GM12872 (cell line): ENCODE data around the gene SHB.

Experiments used
- TF ChIP-seq, protein P1 (sequence below): IDR thresholded peaks from 3 replicates; pipeline ENCODE4 v1.5.1; 2011; ENCODE audit warnings: low read depth, mild to moderate bottlenecking, low read length, moderate library complexity; ENCODE audit not compliant: insufficient read depth

SHB gene

DNA sequence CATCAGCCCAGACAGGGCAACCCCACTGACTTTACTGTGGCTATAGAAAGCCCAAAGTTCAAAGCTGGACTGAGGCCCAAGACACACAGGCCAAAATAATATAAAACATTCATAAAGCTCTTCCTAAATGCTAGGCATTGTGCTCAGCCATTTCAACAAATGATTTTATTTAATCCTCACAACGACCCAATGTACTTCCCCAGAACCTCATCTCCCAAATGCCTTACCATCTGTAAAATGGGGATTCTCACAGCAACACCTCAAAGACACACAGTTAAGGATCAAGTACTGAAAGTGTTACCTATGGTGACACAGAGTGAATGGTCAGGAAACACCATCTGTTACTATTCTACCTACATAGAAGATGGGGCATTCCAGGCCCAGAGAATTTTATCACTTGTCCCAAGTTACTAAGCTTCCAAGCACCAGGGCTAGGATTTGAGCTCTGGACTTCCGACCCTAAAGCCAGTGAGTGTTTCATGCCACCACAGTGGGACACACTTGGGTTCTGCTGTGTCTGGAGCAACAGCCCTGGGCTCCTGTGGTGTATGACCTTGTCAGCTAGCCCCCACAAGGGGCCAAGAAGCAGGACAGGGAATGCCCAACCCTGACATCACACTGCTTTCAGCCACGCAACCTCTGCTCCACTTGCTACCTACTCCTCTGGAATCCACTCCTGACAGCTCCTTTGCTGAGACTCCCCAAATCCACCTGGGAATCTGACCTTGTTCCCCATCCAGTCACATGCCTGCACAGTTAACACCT is 15.1 kb downstream of the SHB start:
- TF ChIP-seq, protein P1, sequence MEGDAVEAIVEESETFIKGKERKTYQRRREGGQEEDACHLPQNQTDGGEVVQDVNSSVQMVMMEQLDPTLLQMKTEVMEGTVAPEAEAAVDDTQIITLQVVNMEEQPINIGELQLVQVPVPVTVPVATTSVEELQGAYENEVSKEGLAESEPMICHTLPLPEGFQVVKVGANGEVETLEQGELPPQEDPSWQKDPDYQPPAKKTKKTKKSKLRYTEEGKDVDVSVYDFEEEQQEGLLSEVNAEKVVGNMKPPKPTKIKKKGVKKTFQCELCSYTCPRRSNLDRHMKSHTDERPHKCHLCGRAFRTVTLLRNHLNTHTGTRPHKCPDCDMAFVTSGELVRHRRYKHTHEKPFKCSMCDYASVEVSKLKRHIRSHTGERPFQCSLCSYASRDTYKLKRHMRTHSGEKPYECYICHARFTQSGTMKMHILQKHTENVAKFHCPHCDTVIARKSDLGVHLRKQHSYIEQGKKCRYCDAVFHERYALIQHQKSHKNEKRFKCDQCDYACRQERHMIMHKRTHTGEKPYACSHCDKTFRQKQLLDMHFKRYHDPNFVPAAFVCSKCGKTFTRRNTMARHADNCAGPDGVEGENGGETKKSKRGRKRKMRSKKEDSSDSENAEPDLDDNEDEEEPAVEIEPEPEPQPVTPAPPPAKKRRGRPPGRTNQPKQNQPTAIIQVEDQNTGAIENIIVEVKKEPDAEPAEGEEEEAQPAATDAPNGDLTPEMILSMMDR: no peak

- TF ChIP-seq, protein P1: no peak
These were observed 17.1 kb downstream of the SHB start for GRCh38 chr9:38051780-38052546.

DNA sequence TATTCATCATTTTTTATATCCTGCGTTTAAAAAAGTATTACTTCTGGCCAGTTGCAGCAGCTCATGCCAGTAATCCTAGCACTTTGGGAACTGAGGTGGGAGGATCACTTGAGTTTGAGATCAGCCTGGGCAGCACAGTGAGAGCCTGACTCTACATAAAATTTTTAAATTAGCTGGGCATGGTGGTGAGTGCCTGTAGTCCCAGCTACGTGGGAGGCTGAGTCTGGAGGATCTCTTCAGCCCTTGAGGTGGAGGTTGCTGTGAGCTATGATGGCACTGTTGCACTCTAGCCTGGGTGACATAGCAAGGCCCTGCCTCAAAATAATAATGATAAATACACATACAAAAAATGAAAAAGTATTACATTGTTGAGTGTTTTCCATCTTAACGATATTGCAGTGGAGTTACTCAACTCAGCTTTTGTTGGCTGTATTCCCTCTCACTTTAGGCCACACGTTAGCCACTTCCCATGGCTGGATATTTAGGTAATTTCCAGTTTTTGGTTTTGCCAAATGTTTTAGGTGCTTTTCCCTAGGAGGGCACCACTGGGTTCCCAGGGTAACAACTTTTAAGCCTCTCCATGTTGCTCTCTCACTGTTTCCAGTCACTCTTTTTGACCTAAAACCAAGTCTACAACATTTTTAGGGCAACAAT is 20.6 kb downstream of the SHB start:
- TF ChIP-seq, protein P1: no peak

DNA sequence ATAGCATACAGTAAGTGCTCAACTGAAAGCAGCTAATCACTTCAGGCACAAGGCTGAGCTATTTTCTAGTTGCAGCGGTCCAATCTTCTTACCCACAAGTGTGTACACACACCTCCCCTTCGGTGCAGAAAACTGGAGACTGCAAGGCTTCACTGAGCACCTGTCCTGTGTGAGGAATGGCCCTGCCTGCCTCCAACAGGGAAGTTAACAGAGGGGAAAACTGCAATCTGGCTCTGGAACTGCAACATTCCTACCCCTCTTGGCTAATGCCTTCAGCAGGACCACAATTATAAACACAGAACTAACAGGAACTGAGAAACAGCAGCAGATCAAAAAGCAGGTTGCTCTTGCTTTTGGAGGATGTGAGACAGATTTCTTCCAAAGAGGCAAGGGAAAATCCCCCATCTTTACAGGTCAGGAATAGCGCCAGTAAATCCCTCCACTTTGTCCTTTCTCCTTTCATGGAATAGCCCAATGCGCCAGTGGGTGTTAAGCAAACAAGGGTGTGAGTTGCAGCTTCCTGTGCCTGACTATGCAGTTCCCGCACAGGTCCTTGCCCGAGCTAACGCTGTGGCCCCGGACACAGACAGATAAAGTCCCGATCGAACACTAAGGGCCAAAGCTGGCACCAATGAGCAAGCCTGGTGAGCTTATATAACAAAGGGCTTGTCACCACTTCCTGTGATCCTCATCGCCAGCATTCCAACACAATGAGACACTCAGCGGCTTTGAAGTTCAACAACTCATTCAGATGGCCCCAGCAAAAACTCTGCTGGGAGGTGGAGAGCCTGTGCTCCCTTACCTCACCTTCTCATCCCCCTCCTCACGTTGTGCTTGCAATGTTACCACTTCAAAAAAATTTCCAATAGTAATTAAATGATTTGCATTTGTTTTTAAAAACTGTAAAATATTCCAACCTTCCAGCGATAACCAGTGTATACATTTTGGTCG is 21.5 kb downstream of the SHB start:
- TF ChIP-seq, protein P1: no peak

GRCh38 chr9:38046661-38047300 is 22.2 kb downstream of the SHB start:
- TF ChIP-seq, protein P1: no peak

DNA sequence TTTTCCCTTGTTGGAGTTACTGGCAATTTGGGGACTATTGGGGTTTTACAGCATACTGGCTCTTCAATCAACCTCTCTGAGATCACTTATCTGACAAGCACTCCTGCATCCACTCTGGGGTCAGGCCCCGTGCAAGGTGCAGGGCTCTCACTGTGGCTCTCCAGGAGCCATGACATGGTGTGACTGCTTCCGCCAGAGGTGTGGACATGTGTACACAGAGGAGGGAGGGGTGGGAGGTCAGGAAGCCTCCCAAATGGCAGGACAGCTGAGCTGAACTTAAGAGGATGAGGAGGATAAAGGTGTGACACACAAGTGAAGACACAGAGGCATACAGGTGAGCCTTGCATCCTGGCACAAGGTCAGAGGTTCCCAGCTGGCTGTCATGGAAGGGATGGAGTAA is 24.3 kb downstream of the SHB start:
- TF ChIP-seq, protein P1: no peak
